ENCODE measurements around the gene HHATL.

HHATL gene

DNA sequence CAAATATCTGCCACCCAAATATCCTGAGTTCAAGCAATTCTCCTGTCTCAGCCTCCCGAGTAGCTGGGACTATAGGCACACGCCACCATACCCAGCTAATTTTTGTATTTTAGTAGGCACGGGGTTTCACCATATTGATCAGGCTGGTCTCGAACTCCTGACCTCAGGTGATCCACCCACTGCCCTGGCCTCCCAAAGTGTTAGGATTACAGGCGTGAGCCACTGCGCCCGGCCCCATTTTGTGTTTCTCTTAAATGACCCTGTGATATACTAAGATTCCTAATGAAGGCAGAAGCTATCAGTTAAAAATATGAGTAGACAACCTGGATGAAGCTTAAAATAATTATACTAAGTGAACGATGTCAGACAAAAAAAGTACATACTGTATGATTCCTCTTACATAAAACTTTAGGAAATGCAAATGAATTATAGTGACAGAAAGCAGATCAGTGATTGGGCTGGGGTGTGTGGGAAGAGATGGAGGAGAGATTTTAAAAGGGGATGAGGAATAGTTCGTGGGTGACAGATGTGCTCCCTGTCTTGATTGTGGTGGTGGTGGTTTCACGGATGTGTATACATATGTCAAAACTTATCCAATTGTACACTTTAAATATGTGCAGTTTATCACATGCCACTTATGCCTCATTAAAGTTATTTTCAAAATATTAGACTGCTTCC is 21.1 kb downstream of the HHATL start:
- no peak for DNase-seq

DNA sequence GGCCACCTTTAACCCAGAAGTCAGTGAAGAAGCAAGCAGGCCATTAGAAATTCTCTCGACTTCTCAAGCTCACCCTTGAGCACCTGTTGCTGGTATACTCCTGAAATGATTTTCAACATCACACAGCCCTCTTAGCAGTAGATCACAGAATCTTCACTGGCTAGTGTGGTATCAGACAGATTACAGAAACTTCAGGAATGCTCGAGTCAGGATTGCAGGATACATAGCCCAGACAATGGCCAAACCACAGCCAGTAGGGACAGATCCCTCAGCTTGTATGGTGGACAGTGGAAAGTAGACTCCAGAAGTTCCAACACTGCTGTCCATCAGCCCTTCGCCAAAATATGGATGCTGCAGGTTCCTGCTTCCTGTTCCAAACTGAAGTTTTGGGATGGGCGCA is 21.8 kb downstream of the HHATL start:
- no peak for DNase-seq

DNA sequence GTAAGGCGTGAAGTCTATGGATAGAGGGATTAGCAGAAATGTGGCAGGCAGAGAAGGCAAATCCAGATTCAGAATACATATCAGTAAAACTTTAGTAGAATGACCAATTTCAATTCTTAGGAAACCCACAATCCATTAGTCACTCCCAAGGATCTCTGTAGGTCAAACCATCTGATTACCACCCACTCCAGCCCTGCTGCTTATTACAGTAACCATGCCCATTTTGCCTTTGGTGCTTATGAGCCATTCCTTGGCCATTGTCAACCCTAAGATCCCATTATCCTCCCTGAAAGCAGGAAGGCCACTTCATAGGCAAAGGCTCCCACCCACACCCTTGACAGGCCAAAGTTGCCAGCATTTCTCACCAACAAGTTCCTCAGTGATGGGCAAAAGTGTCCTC is 22.3 kb downstream of the HHATL start:
- no peak for DNase-seq

DNA sequence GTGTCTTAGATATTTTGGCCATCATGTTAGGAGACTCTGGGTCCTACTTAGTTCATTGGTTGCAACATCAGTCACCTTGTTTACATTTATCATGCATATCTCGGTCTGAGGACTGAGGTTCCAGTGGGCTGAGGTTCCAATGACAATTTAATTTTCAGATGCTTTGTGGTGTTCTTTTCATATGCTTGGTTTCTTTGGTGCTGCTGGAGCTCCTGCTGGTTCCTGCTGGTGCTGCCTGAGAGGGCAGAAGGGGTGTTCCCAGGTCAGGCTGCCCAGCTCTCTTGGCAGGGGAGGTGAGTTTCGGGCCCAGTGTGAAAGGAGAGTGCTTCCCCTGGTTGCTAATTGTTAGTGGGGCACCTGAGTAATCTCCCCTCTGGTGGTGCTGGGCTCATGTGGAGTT is 24.2 kb downstream of the HHATL start:
- no peak for DNase-seq

DNA sequence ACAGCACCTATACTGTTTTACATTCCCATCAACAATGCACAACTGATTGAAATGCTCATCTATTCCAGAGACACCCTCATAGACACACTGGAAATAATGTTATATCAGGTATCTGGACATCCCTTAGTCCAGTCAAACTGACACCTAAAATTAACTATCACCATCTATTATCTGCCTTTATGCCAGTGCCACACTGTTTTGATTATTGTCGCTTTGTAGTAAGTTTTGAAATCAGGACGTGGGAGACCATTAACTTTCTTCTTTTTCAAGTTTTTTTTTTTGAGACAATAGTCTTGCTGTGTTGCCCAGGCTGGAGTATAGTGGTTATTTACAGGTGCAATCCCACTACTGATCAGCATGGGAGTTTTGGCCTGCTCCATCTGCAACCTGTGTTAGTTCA is 26.7 kb downstream of the HHATL start:
- no peak for DNase-seq

DNA sequence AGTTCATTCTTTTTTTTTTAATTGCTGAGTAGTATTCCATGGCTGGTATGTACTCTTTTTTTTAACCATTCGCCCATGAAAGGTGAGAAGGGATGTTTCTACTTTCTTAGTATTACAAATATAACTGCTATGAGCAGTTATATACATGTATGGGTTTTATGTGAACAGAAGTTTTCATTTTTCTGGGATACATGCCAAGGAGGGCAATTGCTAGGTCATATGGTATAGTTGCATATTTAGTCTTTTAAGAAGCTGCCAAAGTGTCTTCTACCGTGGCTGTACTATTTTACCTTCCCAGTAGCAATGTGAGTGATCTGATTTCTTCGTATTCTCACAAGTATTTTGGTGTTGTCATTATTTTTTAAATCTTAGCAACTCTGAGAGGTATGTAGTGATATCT is 28.5 kb downstream of the HHATL start:
- DNase-seq = no peak

DNA sequence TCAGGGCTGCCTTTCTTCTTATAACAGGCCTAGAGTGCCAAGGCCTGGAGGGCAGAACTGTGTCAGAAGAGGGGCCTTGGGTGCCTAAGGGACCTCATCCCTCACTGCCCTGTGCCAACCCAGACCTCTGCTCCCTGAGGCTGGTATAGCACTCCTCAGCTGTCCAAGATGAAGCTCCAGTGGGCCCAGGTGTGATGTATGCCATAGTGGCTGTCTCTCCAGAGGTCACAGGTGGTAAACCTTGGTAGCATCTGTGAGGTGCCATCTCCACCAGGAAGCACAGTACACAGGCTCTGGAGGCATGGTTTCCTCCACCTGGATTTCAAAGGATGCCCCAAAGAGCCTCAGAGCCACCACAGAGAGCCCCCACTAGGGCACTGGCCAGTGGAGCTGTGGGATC is 29.5 kb downstream of the HHATL start:
- DNase-seq = no peak

DNA sequence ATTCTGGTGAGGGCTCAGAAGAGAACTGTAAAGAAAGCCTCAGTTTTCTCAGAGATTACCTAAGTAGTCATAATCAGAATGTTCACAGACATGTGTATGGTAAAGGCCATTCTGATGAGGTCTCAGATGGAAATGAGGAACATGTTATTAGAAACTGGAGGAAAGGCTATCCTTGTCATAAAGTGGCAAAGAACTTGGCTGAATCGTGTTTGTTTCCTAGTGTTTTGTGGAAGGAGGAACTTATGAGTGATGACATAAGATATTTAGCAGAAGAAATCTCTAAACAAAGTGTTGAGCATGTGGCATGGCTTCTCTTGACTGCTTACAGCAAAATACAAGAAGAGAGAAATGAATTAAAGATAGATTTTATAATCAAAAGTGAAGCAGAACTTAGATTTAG is 30.1 kb downstream of the HHATL start:
- no peak for DNase-seq

DNA sequence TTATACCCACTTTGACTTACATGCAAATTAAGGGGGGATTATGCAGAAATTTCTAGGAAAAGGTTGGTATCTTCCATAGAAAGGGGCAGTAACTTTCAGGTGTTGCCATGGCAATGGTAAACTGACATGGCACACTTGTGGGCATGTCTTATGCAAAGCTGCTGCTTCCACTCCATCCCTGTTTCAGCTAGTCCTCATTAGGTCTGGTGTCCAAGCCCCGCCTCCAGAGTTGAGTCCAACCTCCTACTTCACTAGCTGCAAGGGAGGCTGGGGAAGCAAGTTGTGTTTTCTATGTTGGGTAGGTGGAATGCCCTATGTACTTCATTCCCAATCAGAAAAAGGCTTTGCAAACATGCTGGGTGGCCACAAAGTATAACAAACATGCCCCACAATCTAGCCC is 31.9 kb downstream of the HHATL start:
- no peak for DNase-seq

DNA sequence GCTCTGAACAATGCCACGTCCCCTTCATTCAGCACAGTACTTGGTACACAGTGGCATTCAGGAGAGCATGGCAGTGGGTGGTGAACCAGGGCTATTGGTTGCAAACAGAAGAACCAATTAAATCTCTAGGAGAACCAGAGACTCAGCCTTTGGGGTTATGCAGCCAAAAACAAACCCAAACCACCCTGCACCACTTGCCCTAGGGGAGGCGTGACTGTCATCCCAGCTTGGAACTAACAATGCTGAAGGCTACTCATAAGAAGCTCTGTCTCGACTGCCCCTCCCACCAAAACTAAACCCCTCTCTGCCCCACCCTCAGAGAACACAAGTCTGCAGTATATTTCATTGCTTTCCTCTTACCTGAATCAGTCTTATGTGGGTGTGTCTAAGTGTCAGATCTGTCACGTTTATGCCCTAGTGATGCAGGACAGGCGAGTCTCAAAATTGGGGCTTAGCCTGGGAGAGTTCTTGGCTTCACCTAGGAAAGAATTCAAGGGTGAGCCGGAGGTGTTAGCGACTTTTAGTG is 32.5 kb downstream of the HHATL start:
- DNase-seq = no peak

DNA sequence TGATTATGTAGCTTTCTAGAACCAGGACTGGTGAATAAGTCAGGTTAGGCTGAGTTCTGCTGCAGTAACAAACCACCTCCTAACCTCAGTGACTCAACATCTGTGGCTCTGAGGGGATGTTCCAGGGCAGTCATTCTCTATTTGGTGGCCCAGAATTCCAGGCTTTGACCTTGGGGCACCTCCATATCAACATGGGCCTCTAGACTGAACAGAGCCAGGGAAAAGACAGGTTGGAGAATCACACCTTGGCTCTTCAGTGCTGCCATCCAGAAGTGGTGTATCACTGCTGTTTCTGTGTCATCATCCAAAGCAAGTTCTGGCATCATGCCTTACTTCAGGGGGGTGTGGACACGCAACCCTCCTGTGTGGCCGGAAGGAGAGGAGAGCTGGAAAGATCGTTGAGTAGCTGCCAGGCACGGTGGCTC is 33.8 kb downstream of the HHATL start:
- DNase-seq = no peak

DNA sequence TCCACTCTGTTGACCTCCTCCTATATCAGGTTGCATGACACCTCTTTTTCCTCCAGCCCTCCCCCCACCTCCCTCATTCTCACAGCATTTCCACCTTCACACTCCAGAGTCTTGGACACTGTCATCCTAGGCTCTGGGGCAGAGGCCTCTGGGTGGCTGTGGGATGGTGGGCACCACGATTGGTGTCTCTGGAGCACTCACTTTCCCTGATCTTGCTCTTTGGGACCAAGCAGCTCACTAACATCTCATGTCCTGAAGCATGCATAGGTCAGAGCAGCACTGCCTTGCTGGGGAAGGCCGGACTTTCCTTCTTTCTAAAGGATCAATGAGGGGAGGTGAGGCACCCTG is 34.2 kb downstream of the HHATL start:
- DNase-seq = no peak

DNA sequence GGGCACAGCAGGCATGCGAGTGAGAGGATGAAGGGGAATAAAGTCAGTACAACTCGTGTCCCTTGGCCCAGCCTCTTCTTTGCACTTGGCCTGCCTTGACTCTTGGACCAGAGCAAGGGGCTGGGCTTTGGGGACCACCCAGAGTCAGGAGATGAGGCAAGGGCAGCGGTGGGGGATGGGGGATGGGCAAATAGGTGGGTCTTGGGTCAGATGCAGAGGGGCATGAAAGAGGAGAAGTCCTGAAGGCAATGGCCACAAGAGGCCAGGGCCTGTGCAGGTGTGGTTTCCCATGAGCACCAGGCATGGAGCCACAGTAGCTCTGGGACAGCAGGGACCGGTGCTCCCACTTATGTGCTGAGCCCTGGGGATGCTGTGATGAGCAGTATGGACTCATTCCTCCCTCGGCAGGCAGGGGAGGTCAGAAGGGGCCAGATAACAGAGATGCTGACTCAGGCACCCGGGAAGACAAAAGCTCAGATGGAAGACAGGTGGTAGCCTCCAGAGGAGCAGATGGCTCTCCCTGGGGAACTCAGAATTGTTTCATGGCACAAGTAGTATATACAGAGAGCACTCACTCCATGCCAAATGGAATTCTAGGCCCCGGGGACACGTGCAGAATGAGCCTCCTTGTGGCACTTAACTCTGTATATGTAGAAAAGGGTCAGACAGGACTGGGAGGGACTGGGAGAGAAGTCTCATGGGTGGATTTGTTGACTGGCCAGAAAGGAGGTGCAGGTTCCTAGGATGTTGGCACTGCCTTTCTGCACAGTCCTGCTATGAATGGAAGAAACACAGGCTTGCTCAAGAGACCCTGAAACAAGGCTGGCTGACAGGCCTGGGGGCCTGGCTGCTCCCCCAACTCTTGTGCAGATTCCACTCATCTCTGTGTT is 34.8 kb downstream of the HHATL start:
- no peak for DNase-seq

DNA sequence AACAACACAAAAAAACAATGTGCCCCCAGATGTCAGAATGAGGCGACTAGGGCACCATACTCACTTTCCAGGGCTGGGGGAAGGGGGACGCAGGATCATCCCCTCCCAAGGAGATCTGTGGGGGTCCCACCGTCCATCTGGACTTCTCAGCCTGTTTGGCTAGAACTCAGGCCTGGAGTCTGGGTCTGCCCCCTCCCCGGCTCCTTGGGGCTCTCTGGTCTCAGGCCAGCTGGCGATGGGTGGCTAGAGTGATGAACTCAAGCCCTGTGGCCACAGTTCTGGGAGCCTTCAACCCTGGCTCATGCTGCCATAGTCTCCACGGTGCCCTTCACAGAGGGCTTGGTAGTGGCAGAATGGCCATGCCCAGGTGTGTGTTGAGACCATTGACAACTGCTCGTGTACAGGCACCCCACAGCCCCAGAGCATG is 35.5 kb downstream of the HHATL start:
- DNase-seq = no peak

DNA sequence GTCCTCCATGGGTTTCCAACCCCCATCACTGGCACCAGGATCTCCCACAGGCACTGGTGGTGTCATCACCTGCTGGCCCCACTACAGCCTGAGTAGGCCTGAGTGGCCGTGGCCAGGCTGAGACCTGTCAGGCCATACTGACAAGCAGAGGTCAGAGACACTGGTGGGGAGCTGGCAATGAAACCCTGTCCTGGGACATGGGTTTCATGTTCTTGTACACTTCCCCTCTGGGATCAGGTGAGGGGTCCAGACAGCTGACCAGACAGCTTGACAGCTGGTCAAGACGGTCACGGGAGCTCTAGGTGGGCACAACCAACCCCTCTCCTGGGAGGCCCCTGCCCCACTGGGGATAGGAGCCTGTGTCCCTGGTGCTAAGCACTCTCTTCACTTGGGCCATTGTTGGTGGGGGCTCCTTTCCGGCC is 36.0 kb downstream of the HHATL start:
- DNase-seq = no peak

DNA sequence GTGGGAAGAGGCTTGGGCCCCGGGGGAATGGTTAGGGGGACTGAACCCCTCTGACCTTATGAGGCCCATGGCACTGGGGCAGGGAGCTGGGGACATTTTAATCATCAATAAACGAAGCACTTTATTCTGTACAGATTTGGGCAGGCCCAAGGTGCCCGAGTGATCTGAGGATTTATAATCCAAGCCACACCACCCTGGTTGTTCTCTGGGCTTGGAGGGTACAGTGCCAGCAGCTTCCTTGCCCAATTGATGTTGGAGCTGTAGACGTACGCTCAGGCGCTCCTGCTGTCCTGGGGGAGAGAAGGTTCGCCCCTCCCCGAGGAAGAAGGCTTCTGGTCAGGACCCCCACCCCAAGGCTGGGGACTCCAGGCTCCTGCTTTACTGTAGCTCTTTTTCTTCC is 36.6 kb downstream of the HHATL start:
- DNase-seq = no peak

DNA sequence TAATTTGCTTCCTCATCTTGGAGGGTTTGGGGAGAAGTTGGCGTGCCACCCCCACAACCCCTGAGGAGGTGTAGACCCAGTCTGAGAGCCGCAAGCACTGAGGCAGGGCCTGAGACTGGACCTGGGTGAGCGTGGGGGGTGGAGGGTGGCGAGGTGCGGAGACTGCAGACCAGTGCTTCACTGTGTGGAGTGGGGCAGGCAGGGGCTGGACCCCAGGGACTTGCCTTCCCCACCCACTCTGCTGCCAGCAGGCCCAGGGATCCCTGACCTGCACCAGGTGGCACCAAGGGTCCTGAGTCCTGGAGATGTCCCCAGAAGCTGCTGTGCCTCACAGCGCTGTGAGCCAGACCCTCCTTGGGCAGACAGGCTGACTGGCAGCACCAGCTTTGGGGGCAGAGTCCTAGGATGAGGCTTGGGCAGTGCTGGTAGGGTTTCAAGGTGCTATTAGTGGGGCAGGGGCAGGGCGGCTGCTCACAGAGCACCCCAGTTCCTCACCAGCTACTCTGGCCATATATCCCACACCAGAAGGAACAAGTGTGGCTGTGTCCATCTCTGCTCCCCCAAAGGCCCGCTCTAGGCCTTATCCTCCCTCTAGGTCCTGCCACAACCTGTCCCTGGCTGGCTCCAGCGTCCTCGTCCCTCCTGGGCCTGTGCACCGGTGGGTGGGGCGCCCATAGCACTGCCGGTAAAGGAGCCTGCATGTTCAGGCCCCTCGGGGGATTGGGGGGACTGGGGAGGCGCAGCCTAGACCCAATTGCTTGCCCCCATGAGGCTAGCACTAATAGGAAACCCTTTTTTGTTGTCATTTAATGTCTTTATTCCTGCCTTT is 37.3 kb downstream of the HHATL start:
- no peak for DNase-seq

DNA sequence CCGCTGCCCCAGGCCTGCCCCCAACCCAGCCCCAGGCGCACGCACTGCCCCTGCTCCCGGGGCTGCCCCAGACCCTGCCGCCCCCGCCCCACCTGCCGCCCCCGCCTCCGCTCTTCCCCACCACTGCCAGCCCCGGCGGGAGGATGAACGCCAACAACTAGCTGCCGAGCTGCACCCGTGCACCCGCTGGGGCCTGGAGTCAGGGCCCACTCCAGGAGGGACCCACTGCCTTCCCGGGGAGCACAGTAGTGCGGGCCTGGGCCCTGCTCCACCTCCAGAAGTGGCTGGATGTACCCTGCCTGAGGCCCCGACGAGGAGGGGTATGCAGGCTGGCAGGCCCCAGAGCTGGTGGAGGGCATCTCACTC is 38.2 kb downstream of the HHATL start:
- DNase-seq = no peak

DNA sequence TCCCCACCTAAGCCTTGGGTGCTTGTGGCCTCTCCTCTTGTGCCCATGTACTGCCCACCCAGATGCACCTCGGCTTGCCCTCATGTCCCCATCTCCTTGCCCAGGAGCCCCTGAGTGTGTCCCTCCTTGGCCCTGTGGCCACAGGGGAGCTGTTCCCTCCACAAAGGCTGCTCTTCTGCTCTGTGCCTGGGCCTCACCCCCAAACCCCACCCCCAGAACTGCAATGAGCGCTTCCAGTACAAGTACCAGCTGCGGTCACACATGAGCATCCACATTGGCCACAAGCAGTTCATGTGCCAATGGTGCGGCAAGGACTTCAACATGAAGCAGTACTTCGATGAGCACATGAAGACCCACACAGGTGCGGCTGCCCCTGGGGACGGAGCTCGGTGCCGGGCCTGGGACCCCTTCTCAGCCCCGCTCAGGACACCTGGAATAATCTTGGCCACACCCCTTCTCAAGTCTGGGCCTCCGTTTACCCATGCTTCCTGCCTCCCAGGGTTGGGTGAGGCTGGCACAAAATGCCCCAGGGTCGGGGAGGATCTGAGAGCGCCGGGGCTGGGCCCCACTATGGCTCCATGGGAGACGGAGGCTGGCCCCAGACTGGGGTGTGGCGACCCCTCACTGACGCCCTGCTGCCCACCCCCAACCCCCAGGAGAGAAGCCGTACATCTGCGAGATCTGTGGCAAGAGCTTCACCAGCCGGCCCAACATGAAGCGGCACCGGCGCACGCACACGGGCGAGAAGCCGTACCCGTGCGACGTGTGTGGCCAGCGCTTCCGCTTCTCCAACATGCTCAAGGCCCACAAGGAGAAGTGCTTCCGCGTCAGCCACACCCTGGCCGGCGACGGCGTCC is 38.8 kb downstream of the HHATL start:
- no peak for DNase-seq

DNA sequence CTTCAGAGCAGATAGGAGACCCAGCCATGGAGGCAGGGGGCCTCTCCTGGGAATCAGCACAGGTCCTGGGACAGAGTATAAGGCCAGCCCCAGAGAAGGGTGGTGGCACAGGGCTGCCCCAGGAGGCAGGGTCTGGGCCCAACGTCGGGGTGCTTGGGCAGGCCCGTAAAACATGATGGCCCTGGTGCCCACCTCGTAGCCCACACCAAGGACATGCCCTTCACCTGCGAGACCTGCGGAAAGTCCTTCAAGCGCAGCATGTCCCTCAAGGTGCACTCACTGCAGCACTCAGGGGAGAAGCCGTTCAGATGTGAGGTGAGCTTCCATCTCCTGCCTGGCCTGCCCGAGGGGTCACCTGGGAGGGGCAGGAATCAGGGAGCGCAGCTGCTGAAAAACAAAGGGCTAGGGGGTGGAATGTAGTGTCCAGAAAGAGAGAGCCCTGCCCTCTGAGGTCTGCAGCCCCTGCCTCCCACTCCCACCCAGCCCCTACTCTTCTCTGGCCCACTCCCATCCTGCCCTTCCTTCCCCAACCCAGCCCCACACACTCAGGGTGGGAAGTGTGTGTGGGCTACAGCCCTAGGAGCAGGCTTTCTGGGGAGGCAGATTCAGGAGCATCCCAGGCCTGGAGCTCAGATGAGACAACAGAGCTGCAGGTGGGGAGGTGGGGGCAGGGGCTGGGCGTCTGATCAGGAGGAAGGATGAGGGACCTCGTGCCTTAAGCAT is 39.6 kb downstream of the HHATL start:
- DNase-seq = no peak

DNA sequence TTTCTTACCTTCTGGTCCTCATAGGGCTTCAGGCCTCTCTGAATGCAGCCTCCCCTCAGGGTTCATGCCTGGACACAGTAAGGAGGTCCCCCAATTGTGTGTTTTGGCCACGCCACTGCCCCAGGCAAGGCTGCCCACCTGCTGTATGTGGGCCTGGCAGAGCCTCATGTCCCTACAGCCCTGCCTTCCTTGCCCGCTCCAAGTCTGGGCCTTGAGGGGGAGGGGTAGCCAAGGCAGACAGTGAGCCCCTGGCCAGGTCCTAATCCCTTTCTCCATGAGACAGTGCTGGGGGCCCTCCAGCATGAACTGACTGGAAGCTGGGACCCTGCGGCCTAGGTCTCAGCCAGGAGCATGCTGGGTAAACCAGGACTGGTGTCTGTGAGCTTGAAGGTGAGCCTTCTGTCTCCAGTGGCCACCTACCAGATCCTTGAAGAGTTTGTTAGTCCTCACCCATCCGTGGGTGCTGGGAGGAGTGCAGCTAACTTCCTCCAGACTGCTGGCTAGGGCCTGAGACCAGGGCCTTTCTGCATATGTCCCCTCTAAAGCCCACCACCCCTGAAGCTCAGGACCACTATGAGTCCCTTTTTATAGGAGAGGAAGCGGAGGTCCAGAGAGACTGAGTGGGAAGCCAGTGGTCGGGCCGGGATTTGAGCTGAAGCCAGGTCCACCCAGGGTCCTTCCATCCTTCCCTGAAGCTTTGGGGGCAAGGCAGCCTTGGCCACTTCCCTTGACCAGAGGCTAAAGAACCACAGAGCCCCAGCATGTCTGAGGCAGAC is 40.4 kb downstream of the HHATL start:
- DNase-seq = no peak
